ENCODE data around the gene ZNF674. TPM values are rescaled to one million over a fixed set of nuclear protein-coding genes. Genes with fewer than 3 reads are reported as not detected.
"Not testable (repeated sequence)": the region's sequence is repeated elsewhere in the genome, so short reads cannot be mapped to it uniquely, and the experiment has no call there.

The ZNF674 gene
- total RNA-seq, 1 experiment from 2014 or later, result 1.8 TPM

GRCh38 chrX:46571423-46572339, 26.5 kb upstream of the ZNF674 start:
- DNase-seq (ENCODE audit: low read depth), result no peak

- DNase-seq (ENCODE audit: low read depth), result no peak
These were observed 24.4 kb upstream of the ZNF674 start for GRCh38 chrX:46569621-46570020.

GRCh38 chrX:46567388-46567787, 22.2 kb upstream of the ZNF674 start:
- no peak for DNase-seq (ENCODE audit: low read depth)

GRCh38 chrX:46561824-46562657, 16.8 kb upstream of the ZNF674 start:
- DNase-seq (ENCODE audit: low read depth), result peak; percentile 48

GRCh38 chrX:46559062-46559461, 13.8 kb upstream of the ZNF674 start:
- DNase-seq (ENCODE audit: low read depth), result no peak

- DNase-seq (ENCODE audit: low read depth), result no peak
These were observed 9.7 kb upstream of the ZNF674 start for GRCh38 chrX:46554942-46555341.

- no peak for DNase-seq (ENCODE audit: low read depth)
These were observed 8.7 kb upstream of the ZNF674 start for GRCh38 chrX:46553935-46554334.

- DNase-seq (ENCODE audit: low read depth), result peak; percentile 73
These were observed 6.4 kb upstream of the ZNF674 start for GRCh38 chrX:46551494-46552128.

- no peak for DNase-seq (ENCODE audit: low read depth)
These were observed 4.7 kb upstream of the ZNF674 start for GRCh38 chrX:46549914-46550313.

- DNase-seq (ENCODE audit: low read depth), result peak; percentile 77
These were observed 2.6 kb upstream of the ZNF674 start for GRCh38 chrX:46547857-46548256.

GRCh38 chrX:46544527-46544926, 694 bp downstream of the ZNF674 start:
- not testable (repeated sequence) for DNase-seq (ENCODE audit: low read depth)

GRCh38 chrX:46543441-46543840, 1.8 kb downstream of the ZNF674 start:
- no peak for DNase-seq (ENCODE audit: low read depth)

GRCh38 chrX:46531442-46531841, 13.8 kb downstream of the ZNF674 start:
- DNase-seq (ENCODE audit: low read depth), result no peak

GRCh38 chrX:46530404-46530908, 14.8 kb downstream of the ZNF674 start:
- not testable (repeated sequence) for DNase-seq (ENCODE audit: low read depth)

- not testable (repeated sequence) for DNase-seq (ENCODE audit: low read depth)
These were observed 15.3 kb downstream of the ZNF674 start for GRCh38 chrX:46529740-46530403.

GRCh38 chrX:46528640-46529039, 16.6 kb downstream of the ZNF674 start:
- not testable (repeated sequence) for DNase-seq (ENCODE audit: low read depth)

- DNase-seq (ENCODE audit: low read depth), result no peak
These were observed 39.1 kb downstream of the ZNF674 start for GRCh38 chrX:46506076-46506475.

GRCh38 chrX:46502848-46503247, 42.4 kb downstream of the ZNF674 start:
- DNase-seq (ENCODE audit: low read depth), result no peak

- no peak for DNase-seq (ENCODE audit: low read depth)
These were observed 45.2 kb downstream of the ZNF674 start for GRCh38 chrX:46500054-46500453.

GRCh38 chrX:46488712-46489111, 56.5 kb downstream of the ZNF674 start:
- no peak for DNase-seq (ENCODE audit: low read depth)

GRCh38 chrX:46485897-46486296, 59.3 kb downstream of the ZNF674 start:
- peak; percentile 1 for DNase-seq (ENCODE audit: low read depth)
